Measurements from ENCODE around the gene DCAF8. TPM values are rescaled to one million over a fixed set of nuclear protein-coding genes. Genes with fewer than 3 reads are reported as not detected.

DCAF8 gene
- total RNA-seq, 4 donors from 2014 or later: 121 to 359 (median 202) TPM

DNA sequence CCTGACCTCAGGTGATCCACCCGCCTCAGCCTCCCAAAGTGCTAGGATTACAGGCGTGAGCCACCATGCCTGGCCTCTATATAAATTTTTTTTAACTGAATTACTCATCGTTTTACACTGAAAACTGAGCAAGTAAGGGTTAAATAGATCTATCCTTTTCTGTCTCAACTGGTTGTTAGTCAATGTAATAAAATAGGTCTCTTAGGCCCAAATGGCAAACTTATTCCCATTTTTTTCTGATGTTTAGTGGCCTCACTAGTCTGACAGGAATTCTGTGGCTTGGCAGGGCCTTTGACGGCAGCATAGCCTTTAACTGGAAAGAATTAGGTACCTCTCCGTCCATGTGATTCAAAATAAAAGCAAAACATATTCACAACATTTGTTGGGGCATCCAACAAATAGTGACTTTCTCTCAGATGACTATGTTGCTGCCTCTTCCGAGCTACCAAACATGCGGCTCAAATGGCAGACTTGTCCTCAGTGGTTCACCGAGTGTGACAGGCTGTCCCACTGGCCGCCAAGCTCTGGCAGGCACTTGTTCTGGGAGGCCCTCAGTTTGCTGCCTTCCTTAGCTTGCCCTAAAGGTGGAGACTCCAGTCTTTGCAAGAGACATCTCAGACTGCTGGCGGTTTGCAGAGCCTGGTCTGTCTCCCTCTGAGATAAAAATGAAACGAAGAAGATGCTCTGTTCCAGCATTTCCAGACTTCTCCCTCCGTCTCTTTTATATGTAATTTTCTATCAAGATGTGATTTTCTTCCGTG lies 93.6 kb downstream of the DCAF8 start:
- Histone ChIP-seq H3K36me3 (no peaks in the 10 kb centered on the region), H3K4me1 (no peaks in the 10 kb centered on the region), H3K27ac (no peak overlapping the region), H3K27me3 (no peaks in the 10 kb centered on the region), H3K4me3 (no peak overlapping the region), H3K9me3 (no peaks in the 10 kb centered on the region)
- no peak for DNase-seq
- no peak for TF ChIP-seq POLR2A (IDR thresholded peaks at IDR 0.05)
- TF ChIP-seq, protein P1, sequence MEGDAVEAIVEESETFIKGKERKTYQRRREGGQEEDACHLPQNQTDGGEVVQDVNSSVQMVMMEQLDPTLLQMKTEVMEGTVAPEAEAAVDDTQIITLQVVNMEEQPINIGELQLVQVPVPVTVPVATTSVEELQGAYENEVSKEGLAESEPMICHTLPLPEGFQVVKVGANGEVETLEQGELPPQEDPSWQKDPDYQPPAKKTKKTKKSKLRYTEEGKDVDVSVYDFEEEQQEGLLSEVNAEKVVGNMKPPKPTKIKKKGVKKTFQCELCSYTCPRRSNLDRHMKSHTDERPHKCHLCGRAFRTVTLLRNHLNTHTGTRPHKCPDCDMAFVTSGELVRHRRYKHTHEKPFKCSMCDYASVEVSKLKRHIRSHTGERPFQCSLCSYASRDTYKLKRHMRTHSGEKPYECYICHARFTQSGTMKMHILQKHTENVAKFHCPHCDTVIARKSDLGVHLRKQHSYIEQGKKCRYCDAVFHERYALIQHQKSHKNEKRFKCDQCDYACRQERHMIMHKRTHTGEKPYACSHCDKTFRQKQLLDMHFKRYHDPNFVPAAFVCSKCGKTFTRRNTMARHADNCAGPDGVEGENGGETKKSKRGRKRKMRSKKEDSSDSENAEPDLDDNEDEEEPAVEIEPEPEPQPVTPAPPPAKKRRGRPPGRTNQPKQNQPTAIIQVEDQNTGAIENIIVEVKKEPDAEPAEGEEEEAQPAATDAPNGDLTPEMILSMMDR (IDR thresholded peaks at IDR 0.05): no peak

DNA sequence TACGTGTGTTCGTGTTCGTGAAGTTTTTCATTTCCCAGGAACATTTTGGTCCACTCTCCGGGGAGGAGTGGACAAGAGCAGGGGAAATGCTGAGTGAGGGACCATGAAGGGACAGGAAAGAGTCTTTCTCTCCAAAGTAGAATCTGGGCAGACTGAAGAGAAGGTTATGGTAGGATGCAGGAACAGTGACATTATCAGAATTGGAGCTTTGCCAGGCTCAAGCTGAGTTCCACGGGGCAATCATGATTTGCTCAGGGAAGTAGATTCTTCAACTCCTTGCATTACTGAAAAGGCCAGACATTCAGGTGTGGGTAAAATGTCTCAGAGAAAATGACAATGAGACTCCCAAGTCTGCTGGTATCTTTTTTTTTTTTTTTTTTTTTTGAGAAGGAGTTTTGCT lies 94.3 kb downstream of the DCAF8 start:
- no peaks in the 10 kb centered on the region for H3K4me1 ChIP-seq
- no peak for DNase-seq
- TF ChIP-seq, protein P1 (IDR thresholded peaks at IDR 0.05): no peak
- TF ChIP-seq POLR2A (IDR thresholded peaks at IDR 0.05): no peak

GRCh38 chr1:160167580-160167979 lies 94.8 kb downstream of the DCAF8 start:
- Histone ChIP-seq H3K4me1 (no peaks in the 10 kb centered on the region), H3K9me3 (no peaks in the 10 kb centered on the region), H3K36me3 (no peaks in the 10 kb centered on the region), H3K27me3 (no peaks in the 10 kb centered on the region), H3K27ac (no peak overlapping the region), H3K4me3 (no peak overlapping the region)
- no peak for TF ChIP-seq POLR2A (IDR thresholded peaks at IDR 0.05)
- TF ChIP-seq, protein P1 (IDR thresholded peaks at IDR 0.05): no peak
- no peak for DNase-seq

More for the DNA sequence above, 94.3 kb downstream of the DCAF8 start:
- no peaks in the 10 kb centered on the region for H3K27me3 ChIP-seq
- no peak overlapping the region for H3K27ac ChIP-seq
- H3K36me3 ChIP-seq: no peaks in the 10 kb centered on the region
- H3K4me3 ChIP-seq: no peak overlapping the region
- H3K9me3 ChIP-seq: no peaks in the 10 kb centered on the region

GRCh38 chr1:160167056-160167455 lies 95.3 kb downstream of the DCAF8 start:
- Histone ChIP-seq H3K4me3 (no peak overlapping the region), H3K27me3 (no peaks in the 10 kb centered on the region), H3K9me3 (no peaks in the 10 kb centered on the region), H3K4me1 (no peaks in the 10 kb centered on the region), H3K27ac (no peak overlapping the region), H3K36me3 (no peaks in the 10 kb centered on the region)
- no peak for DNase-seq
- TF ChIP-seq, protein P1 (IDR thresholded peaks at IDR 0.05): no peak
- no peak for TF ChIP-seq POLR2A (IDR thresholded peaks at IDR 0.05)

DNA sequence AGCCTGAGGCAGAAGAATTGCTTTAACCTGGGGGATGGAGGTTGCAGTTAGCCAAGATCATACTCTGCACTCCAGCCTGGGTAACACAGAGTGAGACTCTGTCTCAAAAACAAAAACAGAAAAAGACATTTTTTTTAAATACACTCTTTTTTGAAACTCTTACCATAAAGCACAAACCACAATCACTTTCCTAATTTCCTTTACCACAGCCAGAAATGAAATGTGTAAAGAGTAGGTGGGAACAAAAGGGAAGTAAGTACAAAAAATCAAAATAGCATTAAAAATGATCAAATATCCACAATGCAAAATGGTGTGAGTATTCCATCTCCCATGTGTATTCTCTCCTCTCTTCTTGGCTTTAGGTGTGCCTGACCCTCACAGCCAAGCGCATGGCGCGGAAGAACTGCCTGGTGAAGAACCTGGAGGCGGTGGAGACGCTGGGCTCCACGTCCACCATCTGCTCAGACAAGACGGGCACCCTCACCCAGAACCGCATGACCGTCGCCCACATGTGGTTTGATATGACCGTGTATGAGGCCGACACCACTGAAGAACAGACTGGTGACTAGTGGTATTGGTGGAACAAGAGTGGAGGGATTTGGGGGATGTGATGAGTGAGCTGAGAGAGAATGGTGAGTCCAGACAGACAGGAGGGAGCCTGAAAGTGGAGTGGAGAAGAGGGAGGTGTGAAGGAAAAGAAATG lies 96.0 kb downstream of the DCAF8 start:
- H3K27ac ChIP-seq: no peak overlapping the region
- H3K4me3 ChIP-seq: no peak overlapping the region
- no peaks in the 10 kb centered on the region for H3K27me3 ChIP-seq
- no peak for DNase-seq
- H3K36me3 ChIP-seq: no peaks in the 10 kb centered on the region
- TF ChIP-seq POLR2A (IDR thresholded peaks at IDR 0.05): no peak
- TF ChIP-seq, protein P1 (IDR thresholded peaks at IDR 0.05): no peak
- no peaks in the 10 kb centered on the region for H3K4me1 ChIP-seq
- no peaks in the 10 kb centered on the region for H3K9me3 ChIP-seq

Other genes starting within 250 kb of the DCAF8 start
- gene PIGM, start 230.6 kb downstream of the DCAF8 start, total RNA-seq: 1 to 10 TPM in 3 of 4 donors, under 1 TPM in 1; under 0.01 to 6.7 (median 5.5) TPM
- not detected for gene KCNJ10, start 192.4 kb downstream of the DCAF8 start, total RNA-seq
- gene KCNJ9, start 181.0 kb downstream of the DCAF8 start, total RNA-seq: not detected
- 10 to 100 TPM; 20.6 to 65.3 (median 38.9) TPM for gene IGSF8, start 163.9 kb downstream of the DCAF8 start, total RNA-seq
- 1 to 10 TPM; 2.3 to 7.4 (median 6.0) TPM for gene ATP1A2, start 146.8 kb downstream of the DCAF8 start, total RNA-seq
- under 1 TPM in 1 of 4 donors, not detected in 3; 0.57 TPM for gene ATP1A4, start 110.9 kb downstream of the DCAF8 start, total RNA-seq
- 1 to 10 TPM in 1 of 4 donors, not detected in 3; 2.6 TPM for gene CASQ1, start 72.0 kb downstream of the DCAF8 start, total RNA-seq
- gene PEA15, start 57.2 kb downstream of the DCAF8 start, total RNA-seq: 10 to 100 TPM; 10.2 to 34.7 (median 17.3) TPM
- gene PEX19, start 22.6 kb upstream of the DCAF8 start, total RNA-seq: 10 to 100 TPM; 25.4 to 45.6 (median 40.2) TPM
- gene COPA, start 80.7 kb upstream of the DCAF8 start, total RNA-seq: 100 to 1,000 TPM; 109 to 173 (median 138) TPM
- gene NCSTN, start 80.8 kb upstream of the DCAF8 start, total RNA-seq: 100 to 1,000 TPM in 3 of 4 donors, 10 to 100 TPM in 1; 34.7 to 173 (median 158) TPM
- gene NHLH1, start 104.5 kb upstream of the DCAF8 start, total RNA-seq: under 1 TPM in 1 of 4 donors, not detected in 3; 0.80 TPM
- 1 to 10 TPM; 2.1 to 6.8 (median 4.1) TPM for gene VANGL2, start 138.0 kb upstream of the DCAF8 start, total RNA-seq